Neuron (in vitro differentiated cells): ENCODE data around the gene RAB5B.
A peak's percentile ranks its signal among the peaks of the same experiment; 100 is the strongest.

Experiments used
- H2AFZ ChIP-seq: one replicate; pipeline ENCODE4 v1.6.1; 2013; ENCODE audit warnings: low read depth, mild to moderate bottlenecking, inconsistent platforms, low read length, moderate library complexity
- H3K27me3 ChIP-seq: one replicate; pipeline ENCODE4 v1.6.1; 2013; ENCODE audit warnings: low read length; ENCODE audit not compliant: insufficient read depth
- H3K36me3 ChIP-seq: one replicate; pipeline ENCODE4 v1.6.1; 2013; ENCODE audit warnings: low read length; ENCODE audit not compliant: insufficient read depth
- H3K4me1 ChIP-seq: one replicate; pipeline ENCODE4 v1.6.1; 2013; ENCODE audit warnings: low read length; ENCODE audit not compliant: insufficient read depth
- H3K4me3 ChIP-seq: 2 replicates; pipeline ENCODE4 v1.5.1; 2013; ENCODE audit warnings: mild to moderate bottlenecking, low read length, moderate library complexity
- H3K9me3 ChIP-seq: one replicate; pipeline ENCODE4 v1.6.1; 2013; ENCODE audit warnings: low read length

RAB5B gene

GRCh38 chr12:55957106-55957859 is 16.6 kb upstream of the RAB5B start:
- Histone ChIP-seq H3K27me3 (no peaks in the 10 kb centered on the region), H2AFZ (no peak overlapping the region), H3K36me3 (no peaks in the 10 kb centered on the region), H3K4me1 (no peaks in the 10 kb centered on the region), H3K4me3 (no peak overlapping the region), H3K9me3 (no peaks in the 10 kb centered on the region)

- Histone ChIP-seq H3K27me3 (no peaks in the 10 kb centered on the region), H3K4me1 (peaks cover 24% of the 10 kb centered on the region), H3K9me3 (no peaks in the 10 kb centered on the region), H2AFZ (no peak overlapping the region), H3K36me3 (peaks cover 10% of the 10 kb centered on the region), H3K4me3 (no peak overlapping the region)
These were observed 10.1 kb upstream of the RAB5B start for GRCh38 chr12:55963760-55964159.

- Histone ChIP-seq H3K4me1 (peaks cover 26% of the 10 kb centered on the region), H3K36me3 (peaks cover 22% of the 10 kb centered on the region), H2AFZ (peak overlapping the region; percentile 93), H3K9me3 (no peaks in the 10 kb centered on the region), H3K27me3 (no peaks in the 10 kb centered on the region), H3K4me3 (no peak overlapping the region)
These were observed 8.6 kb upstream of the RAB5B start for GRCh38 chr12:55965240-55965639.

GRCh38 chr12:55965941-55966407 is 7.9 kb upstream of the RAB5B start, which contains the start of gene PMEL:
PMEL (minus strand) TSS chr12:55966042; CDS start chr12:55966011, 31 bp downstream.
- Histone ChIP-seq H3K36me3 (peaks cover 28% of the 10 kb centered on the region), H3K27me3 (no peaks in the 10 kb centered on the region), H3K9me3 (no peaks in the 10 kb centered on the region), H3K4me1 (peaks cover 26% of the 10 kb centered on the region), H2AFZ (peak within 1 kb of the TSS; percentile 93), H3K4me3 (peak within 1 kb of the TSS; percentile 88)

- Histone ChIP-seq H3K4me3 (peak within 1 kb of the TSS; percentile 88), H3K4me1 (peaks cover 26% of the 10 kb centered on the region), H3K27me3 (no peaks in the 10 kb centered on the region), H3K36me3 (peaks cover 34% of the 10 kb centered on the region), H2AFZ (peak within 1 kb of the TSS; percentile 93), H3K9me3 (no peaks in the 10 kb centered on the region)
These were observed 7.2 kb upstream of the RAB5B start, which contains the start of gene CDK2 for GRCh38 chr12:55966408-55967281. CDK2 (plus strand) TSS chr12:55966830; CDS start chr12:55967009, 179 bp downstream.

- H3K9me3 ChIP-seq = no peaks in the 10 kb centered on the region
These were observed 4.5 kb upstream of the RAB5B start for GRCh38 chr12:55969356-55969755.

GRCh38 chr12:55970775-55971174 is 3.1 kb upstream of the RAB5B start:
- H3K4me1 ChIP-seq = peaks cover 40% of the 10 kb centered on the region
- no peak overlapping the region for H2AFZ ChIP-seq
- no peak overlapping the region for H3K4me3 ChIP-seq
- H3K36me3 ChIP-seq = peaks cover 34% of the 10 kb centered on the region
- H3K9me3 ChIP-seq = no peaks in the 10 kb centered on the region
- H3K27me3 ChIP-seq = no peaks in the 10 kb centered on the region

More at GRCh38 chr12:55969356-55969755, 4.5 kb upstream of the RAB5B start:
- H3K4me3 ChIP-seq = no peak overlapping the region
- H3K36me3 ChIP-seq = peaks cover 34% of the 10 kb centered on the region
- H2AFZ ChIP-seq = no peak overlapping the region
- no peaks in the 10 kb centered on the region for H3K27me3 ChIP-seq
- H3K4me1 ChIP-seq = peaks cover 38% of the 10 kb centered on the region

GRCh38 chr12:55972042-55972441 is 1.8 kb upstream of the RAB5B start:
- no peaks in the 10 kb centered on the region for H3K9me3 ChIP-seq
- no peak overlapping the region for H2AFZ ChIP-seq
- no peak overlapping the region for H3K4me3 ChIP-seq
- H3K36me3 ChIP-seq = peaks cover 43% of the 10 kb centered on the region
- no peaks in the 10 kb centered on the region for H3K27me3 ChIP-seq
- peaks cover 35% of the 10 kb centered on the region for H3K4me1 ChIP-seq

GRCh38 chr12:55972456-55972855 is 1.4 kb upstream of the RAB5B start:
- H2AFZ ChIP-seq = no peak overlapping the region
- H3K4me3 ChIP-seq = peak overlapping the region; percentile 62
- H3K27me3 ChIP-seq = no peaks in the 10 kb centered on the region
- H3K9me3 ChIP-seq = no peaks in the 10 kb centered on the region
- H3K36me3 ChIP-seq = peaks cover 44% of the 10 kb centered on the region
- H3K4me1 ChIP-seq = peaks cover 32% of the 10 kb centered on the region

- peak overlapping the region; percentile 22 for H2AFZ ChIP-seq
- peaks cover 45% of the 10 kb centered on the region for H3K36me3 ChIP-seq
- H3K27me3 ChIP-seq = no peaks in the 10 kb centered on the region
- peaks cover 26% of the 10 kb centered on the region for H3K4me1 ChIP-seq
- H3K4me3 ChIP-seq = peak overlapping the region; percentile 62
- no peaks in the 10 kb centered on the region for H3K9me3 ChIP-seq
These were observed 823 bp upstream of the RAB5B start for GRCh38 chr12:55972911-55973598.

- peaks cover 37% of the 10 kb centered on the region for H3K36me3 ChIP-seq
- H3K4me1 ChIP-seq = peaks cover 21% of the 10 kb centered on the region
- H3K9me3 ChIP-seq = no peaks in the 10 kb centered on the region
These were observed 441 bp downstream of the RAB5B start for GRCh38 chr12:55974308-55974730.

GRCh38 chr12:55978393-55978792 is 4.5 kb downstream of the RAB5B start:
- H3K9me3 ChIP-seq = no peaks in the 10 kb centered on the region
- peaks cover 9% of the 10 kb centered on the region for H3K4me1 ChIP-seq
- no peak overlapping the region for H2AFZ ChIP-seq
- H3K36me3 ChIP-seq = peaks cover 43% of the 10 kb centered on the region
- H3K27me3 ChIP-seq = no peaks in the 10 kb centered on the region
- H3K4me3 ChIP-seq = no peak overlapping the region

More at GRCh38 chr12:55974308-55974730, 441 bp downstream of the RAB5B start:
- Histone ChIP-seq H2AFZ (no peak overlapping the region), H3K4me3 (peak overlapping the region; percentile 81), H3K27me3 (no peaks in the 10 kb centered on the region)
